Adrenal gland (tissue), 5 donors: ENCODE data around the gene BCAS3.

Source experiments
- POLR2A ChIP-seq, 2 donors: fragments of 450-650 bp; IDR thresholded peaks; one replicate each; pipeline ENCODE4 v1.6.1; 2017; ENCODE audit warnings: antibody characterized with exemption in 2 of 2, mild to moderate bottlenecking in 2 of 2, moderate library complexity in 1 of 2
- TF ChIP-seq, protein P1 (sequence below), 6 experiments: fragments of 450-650 bp in 4 of 6; fragments of 200-600 bp in 2 of 6; sonication (generic) in 1 of 6; IDR thresholded peaks; 1 replicate in 5 of 6; 2 replicates in 1 of 6; pipeline versions ENCODE4 v1.5.1 to v1.8.0; 2016 to 2021; ENCODE audit warnings: antibody characterized with exemption in 6 of 6, mild to moderate bottlenecking in 2 of 6, moderate library complexity in 1 of 6
- donor health status: DM: no; HTN: no; CAD: no.

DNA sequence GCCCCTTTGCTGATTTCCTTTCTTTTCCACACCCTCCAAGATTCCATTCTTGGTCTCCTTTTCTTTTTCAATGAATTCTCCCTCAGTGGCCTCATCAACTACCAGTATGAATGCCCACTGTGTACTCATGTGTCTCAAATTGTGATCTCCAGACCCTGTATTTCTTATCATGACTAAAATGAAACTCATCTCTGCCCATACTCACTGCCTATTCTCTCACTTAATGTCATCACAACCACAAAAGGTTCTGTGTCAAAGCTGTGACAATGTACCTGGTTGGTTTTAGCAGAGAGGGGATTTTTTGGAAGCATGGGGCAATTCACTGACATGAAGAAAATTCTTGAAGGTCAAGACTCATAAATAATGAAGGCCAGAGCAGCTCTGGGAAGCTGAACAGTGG, 763.0 kb downstream of the BCAS3 start:
- TF ChIP-seq, protein P1, sequence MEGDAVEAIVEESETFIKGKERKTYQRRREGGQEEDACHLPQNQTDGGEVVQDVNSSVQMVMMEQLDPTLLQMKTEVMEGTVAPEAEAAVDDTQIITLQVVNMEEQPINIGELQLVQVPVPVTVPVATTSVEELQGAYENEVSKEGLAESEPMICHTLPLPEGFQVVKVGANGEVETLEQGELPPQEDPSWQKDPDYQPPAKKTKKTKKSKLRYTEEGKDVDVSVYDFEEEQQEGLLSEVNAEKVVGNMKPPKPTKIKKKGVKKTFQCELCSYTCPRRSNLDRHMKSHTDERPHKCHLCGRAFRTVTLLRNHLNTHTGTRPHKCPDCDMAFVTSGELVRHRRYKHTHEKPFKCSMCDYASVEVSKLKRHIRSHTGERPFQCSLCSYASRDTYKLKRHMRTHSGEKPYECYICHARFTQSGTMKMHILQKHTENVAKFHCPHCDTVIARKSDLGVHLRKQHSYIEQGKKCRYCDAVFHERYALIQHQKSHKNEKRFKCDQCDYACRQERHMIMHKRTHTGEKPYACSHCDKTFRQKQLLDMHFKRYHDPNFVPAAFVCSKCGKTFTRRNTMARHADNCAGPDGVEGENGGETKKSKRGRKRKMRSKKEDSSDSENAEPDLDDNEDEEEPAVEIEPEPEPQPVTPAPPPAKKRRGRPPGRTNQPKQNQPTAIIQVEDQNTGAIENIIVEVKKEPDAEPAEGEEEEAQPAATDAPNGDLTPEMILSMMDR (IDR thresholded peaks at IDR 0.05) = no peak
- TF ChIP-seq POLR2A (IDR thresholded peaks at IDR 0.05) = no peak
